ENCODE measurements around the gene JDP2.
A peak's percentile ranks its signal among the peaks of the same experiment; 100 is the strongest.
"Not testable (repeated sequence)": the region's sequence is repeated elsewhere in the genome, so short reads cannot be mapped to it uniquely, and the experiment has no call there.

Gene JDP2, protein sequence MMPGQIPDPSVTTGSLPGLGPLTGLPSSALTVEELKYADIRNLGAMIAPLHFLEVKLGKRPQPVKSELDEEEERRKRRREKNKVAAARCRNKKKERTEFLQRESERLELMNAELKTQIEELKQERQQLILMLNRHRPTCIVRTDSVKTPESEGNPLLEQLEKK

DNA sequence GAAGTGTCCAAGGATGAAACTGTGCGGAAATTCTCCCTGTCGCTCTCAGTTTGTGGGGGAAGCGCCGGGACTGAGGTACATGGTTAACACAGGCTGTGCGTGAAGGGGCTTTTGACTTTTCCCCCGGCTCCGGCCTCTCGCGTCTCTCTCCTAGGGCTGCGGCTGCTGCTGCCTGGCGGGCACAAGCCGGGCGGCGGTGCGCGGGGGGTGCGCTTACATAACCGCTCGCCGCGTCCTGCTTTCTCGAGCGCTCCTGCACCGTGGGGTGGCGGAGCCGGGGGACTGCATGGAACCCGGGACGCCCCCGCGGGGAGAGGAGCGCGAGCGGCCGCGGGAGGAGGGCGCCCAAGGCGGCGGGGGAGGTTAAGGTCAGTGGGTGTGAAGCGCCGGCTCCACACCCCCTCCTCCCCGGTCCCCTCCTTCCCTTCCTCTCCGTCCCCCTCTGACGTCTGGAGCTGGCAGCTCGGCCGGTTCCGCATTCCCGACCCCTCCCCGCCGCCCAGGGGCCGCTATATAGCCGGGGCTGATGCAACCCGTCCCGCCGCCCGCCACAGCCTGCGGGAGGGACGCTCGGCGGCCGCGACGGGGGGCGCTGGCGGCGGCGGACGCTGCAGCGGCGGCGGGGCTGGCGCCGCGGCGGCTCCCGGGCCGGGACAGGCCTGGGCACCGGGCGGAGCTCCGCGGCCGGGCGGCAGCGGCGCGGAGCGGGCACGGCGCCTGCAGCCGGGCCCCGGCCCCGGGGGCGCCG lies at the start of gene JDP2:
Gene JDP2, plus strand, starts transcription at position 541 of the 748 bp plus-strand sequence. CDS start 9,899 bp downstream, outside the sequence.
- peak; percentile 14 for DNase-seq

DNA sequence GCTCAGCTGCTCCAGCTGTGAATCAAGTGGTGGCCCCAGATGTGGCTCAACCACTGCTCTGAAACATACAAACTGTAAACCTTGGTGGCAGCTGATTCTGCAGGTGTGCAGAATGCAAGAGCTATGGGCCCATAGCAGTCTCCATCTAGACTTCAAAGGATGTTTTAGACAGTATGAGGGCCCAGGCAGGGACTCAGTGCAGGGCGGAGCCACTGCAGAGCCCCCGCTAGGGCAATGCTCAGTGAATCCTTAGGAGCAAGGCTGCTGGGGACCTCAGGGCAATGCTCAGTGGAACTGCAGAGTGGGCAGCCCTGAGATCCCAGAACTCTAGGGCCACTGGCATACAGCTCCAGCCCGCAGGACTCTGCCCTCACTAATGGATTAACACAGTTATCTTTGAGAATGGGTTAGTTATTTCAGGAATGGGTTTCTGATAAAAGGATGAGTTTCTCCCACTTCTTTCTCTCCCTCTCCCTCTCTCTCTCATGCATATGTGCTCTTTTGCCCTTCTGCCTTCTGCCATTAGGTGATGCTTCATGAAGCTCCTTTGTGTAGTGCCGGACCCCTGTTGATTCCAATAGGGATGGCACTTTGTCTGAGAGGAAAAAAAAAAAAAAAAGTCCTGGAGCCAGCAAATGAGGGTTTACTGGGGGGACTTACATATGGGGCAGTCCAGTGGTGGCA lies 48.4 kb upstream of the JDP2 start:
- DNase-seq = no peak

DNA sequence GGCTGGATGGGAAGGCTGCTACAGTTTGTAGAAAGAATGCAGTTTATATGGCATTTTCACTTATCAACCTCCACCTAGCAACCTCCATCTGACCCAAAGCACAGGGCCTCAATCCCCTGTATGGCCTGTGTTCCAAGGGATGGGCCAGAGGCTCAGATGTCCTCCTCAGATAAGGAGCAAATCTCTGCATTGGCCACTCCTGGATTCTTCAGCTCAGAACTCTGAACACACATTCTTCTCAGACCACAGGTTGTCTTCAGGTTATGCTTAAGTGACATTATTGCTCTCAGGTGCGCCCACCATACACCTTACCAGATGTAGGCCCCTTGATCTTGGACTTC lies 47.9 kb upstream of the JDP2 start:
- DNase-seq = no peak

DNA sequence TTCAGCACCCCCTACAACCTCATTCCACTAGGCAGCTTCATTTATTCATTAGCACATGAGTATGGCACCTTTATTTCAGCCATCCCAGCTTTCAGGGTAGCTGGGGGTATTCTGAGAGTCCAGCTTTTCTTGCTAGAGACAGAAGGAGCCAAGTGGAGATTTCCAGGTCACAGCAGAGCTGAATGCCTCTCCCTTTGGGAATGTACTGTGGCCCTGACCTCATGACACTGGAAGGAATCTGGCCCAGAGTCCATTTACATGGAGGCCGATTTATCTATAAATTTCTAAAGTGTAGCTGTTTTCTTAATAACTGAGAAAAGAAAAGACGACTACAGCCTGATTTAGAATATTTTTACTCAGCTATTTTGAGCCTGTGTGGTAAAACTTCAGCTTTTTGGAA lies 47.2 kb upstream of the JDP2 start:
- no peak for DNase-seq

DNA sequence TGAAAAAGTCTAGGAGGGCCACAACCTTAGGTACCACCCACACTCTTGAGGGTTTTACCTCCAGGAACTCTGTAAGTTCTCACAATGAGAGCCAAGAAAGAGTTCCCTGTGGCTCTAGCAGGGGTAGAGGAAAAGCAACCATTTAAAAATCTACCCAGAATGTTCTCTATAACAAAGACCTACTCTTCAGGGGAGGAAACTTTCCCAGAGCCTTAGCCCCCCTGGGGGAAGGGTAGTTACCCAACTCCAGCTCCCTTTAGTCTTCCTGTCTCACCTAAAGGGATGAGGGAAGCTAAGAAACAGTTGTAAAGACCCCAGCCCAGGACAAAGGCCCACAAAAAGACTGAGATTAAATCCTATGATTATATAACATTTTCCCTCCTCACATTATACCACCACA lies 46.2 kb upstream of the JDP2 start:
- DNase-seq = no peak

DNA sequence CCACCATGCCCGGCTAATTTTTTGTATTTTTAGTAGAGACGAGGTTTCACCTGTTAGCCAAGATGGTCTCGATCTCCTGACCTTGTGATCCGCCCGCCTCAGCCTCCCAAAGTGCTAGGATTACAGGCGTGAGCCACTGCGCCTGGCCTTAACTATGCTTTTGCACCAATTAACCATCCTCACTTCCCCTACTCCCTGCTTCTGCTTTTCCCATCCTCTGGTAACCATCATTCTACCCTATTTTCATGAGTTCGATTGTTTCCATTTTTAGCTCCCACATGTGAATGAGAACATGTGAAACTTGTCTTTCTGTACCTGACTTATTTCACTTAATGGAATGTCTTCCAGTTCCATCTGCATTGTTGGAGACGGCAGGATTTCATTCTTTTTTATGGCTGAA lies 44.6 kb upstream of the JDP2 start:
- DNase-seq = not testable (repeated sequence)

DNA sequence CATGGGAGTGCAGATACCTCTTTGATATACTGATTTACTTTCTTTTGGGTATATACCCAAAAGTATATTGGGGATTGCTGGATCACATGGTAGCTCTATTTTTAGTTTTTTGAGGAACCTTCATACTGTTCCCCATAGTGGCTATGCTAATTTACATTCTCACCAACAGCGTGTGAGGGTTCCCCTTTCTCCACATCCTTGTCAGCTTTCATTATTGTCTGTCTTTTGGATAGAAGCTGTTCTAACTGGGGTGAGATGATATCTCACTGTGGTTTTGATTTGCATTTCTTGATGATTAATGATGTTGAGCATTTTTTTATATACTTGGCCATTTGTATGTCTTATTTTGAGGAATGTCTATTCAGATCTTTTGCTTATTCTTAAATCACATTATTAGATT lies 44.1 kb upstream of the JDP2 start:
- DNase-seq = no peak

DNA sequence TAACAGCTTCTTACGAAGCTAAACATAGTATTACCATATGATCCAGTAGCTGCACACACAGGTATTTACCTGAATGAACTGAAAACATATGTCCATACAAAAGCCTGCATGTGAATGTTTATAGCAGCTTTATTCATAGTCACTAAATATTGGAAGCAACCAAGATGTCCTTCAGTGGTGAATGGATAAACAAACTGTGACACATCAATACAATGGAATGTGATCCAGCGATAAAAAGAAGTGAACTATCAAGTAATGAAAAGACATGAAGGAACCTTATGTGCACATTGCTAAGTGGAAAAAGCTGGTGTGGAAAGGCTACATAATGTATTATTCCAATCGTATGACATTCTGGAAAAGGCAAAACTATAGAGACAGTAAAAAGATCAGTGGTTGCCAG lies 38.1 kb upstream of the JDP2 start:
- DNase-seq = no peak

DNA sequence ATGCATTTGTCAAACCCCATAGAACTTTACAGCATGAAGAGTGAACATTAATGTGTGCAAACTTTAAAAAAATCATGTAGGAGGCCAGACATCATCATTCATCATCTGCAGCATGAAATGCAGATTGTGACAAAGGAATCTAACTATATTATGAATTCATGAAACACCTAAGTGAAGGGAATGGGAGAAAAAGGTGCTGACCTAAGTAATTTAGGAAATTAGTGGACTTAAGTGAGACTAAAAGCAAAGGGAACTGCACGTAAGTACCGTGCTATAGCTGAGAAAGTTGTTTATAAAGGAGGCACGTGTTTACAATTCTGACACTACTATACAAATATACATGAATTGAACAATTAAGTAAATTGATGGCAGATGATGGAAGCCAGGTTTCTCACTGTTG lies 37.6 kb upstream of the JDP2 start:
- no peak for DNase-seq

DNA sequence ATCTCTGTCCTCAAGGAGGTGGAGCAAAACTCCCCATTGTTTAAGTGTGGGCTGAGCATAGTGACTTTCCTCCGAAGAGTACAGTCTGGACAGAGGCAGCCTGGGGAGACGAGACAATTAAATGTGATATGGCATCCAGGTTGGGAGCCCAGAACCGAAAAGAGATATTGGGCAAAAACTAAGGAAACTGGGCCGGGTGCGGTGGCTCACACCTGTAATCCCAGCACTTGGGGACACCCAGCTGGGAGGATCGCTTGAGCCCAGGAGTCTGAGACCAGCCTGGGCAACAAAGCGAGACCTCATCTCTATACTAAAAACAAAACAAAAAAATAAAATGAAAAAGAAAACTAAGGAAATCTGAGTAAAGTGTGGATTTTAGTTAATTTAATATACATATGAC lies 35.9 kb upstream of the JDP2 start:
- no peak for DNase-seq

DNA sequence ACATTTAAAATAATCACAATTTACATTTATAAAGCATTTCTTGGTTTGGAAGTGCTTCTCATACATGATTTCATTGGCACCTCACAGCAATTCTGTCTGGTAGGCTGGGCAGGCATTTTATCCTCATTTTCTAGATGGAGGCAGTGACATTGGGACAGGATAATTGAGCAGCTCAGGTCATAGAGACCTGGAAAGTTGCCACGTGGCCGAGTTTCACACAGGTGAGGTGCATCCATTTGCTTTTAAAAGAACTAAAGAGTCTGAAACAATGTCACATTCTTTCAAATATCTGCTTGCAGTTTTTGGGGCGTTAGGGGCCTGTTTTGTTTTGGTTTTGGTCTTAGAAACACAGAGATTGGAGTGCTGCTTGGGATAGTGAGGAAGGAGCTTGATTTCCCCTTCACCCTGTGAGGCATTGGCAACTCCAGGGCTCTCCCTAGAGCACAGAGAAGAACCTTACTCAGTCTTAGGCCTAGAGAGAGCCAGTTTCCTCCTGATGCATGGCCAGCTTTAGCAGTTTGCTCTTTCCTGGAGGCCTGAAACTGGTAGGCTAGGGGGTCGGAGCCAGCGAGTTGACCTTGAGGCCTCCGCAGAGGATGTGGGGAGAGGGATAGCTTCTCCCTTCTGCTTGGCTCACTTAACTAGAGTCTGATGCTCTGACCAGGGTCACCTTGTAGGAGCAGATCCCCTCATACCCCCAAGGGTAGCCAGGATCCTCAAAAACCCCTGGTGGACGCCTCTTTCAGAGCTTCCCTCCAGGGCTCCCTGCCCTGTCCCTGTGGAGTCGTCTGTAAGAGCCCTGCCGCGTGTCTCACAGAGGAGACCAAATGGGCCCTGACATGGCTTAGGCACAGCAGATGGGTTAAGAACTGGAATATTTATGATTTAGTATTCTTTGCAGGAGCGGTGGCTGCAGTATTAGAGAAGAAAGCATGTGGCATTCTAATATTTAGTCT lies 34.9 kb upstream of the JDP2 start:
- DNase-seq = no peak

DNA sequence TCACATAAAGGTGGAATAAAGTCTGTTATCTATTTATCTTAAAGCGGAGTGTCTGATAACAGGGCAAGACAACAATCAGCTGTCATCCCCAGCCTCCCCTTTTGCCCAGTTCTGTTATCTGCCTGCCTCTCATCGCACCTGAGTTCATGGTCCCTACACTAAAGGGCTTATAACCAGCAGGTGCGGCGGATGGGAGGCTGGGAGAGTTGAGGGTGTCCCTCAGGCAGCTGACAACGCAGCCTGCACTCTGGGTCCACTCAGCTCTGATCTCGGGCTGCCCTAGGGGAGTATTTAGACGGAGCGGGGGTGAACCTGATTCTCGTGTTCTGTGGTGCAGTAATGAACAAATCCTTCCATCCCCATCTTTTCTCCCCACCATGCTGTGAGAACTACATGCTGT lies 34.0 kb upstream of the JDP2 start:
- DNase-seq = no peak

DNA sequence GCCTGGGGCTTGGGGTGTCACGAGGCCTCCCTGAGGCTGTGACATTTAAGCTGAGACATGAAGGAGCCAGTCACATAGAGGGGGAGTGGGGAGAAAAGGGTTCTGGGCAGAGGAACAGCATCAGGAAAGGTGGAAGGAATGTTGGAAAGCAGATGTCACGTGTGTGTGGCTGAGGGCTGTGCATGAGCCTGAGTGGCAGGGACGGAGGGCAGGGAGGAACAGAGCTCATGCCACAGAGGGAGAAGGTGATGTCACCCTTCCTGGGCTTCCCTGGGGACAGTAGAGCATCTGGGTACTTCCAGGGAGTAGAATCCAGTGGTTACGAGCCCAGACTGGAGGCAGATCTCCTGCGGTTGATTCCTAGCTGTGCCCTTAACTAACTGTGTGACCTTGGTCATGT lies 32.0 kb upstream of the JDP2 start:
- DNase-seq = no peak

DNA sequence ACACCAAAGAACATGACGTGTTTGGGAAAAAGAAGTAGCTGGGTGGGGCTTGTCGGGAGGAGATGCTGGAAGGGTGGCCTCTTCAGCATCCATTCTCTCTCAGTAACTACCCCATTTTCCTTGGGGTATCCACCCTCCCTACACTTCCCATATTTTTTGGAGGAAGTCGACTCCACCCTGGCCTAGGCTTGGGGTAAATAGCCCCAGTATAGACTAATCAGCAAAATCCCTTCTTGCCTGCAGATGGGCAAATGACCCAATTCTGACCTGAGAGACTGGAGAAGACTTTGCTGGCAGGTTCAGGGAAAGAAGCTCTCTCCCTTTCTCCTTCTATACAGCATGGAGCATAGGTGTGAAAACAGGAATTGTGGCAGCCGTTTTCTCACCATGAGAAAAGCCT lies 28.5 kb upstream of the JDP2 start:
- DNase-seq = no peak

DNA sequence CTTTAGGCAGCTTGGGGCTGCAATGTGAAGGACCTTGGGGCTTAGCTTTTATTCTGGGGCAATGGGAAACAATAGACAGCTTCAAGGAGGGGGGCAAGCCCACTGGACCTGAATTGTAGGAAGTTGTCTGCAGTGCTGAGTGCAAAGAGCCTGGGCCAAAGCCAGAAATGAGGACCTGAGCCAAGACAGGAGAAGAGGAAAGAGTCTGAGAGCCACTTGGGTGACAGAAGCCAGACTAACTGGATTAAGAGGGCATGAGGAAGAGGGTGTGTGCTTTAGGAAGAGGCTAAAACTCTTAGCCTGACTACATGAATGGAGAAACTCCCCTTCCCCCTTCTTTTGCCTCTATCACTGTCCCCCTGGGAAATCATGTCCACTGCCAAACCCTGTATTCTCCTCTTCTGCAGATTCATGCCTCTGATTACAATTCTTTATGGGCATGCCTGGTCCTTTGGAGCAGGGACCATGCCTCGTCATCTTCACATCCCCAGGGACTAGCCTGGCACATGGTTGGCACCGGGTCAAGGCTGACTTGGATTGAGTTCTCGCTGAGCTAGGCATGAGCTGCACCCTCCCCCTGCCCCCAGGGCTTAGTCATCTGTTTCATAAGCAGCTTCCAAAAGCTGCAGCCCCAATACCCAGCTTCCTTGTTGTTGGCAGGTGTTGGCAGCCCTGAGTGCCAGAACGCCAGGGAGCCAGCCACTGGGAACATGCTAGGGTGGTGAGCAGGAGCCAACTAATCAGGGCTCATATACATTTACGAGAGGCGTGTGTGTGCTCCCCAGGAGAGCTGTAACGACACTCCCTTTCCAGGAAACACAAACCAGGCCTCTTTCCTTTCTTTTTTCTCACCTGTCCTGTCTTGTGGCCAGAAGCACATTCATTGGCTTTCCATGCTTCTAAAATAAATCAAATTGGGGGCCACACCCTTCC lies 27.7 kb upstream of the JDP2 start:
- DNase-seq = no peak

DNA sequence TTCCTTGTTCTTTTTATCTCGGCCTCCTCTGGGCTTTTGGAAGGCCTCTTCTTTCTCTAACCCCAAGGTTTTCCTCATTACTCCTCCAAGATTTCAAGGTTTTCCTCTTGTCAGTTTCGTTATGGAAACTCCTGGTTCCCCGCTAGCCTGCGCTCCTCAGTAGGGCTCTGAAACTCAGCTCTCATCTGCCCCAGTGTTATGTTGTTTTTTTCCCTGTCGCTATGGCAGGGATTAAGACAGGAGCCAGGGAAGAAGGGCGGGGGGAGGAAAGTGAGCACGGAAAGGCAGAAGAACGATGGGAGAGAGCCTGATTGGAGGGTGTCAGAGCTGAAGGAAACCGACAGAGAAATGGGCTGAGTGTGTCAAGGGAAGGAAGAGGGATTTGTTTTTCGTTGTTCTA lies 26.5 kb upstream of the JDP2 start:
- DNase-seq = no peak

DNA sequence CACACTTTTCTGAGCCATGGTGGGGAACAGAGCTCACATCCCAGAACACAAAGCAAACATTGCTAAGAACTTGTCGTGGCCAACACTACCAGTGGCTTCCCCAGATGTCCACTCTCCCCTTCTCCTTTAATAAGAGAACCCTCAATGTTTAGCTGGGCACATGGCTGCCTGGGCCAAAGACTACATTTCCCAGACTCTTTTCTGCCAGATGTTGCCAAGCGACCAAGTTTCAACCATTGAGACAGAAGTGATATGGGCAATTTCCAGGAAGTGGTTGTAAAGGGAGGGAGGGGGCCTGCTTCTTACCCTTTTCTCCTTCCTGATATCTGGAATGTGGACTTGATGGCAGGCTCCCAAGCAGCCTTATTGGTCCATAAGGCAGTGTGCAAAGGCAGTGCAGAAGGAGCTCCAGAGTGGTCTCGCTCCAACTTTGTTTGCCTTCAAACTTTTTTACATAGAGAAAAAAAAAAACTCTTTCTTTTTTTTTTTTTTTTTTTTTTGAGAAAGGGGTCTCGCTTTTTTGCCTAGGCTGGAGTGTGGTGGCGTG lies 24.9 kb upstream of the JDP2 start:
- no peak for DNase-seq

DNA sequence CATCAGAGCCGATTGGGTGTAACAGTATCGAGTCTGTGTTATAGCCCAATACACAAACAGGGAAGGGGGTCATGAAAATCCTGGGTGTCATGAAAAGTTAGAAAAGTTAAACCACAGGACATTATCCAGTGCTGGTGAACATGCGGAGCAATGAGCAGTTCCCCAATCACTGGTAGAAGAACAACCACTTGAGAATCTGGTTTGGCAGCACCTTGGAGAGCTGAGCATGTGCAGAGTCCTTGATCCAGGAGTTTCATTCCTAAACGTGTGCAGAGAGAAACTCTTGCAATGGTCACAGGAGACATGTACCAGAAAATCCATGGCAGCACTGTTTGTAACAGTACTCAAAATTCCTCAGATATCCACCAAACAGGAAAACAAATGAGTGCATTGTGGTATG lies 23.0 kb upstream of the JDP2 start:
- DNase-seq = no peak

DNA sequence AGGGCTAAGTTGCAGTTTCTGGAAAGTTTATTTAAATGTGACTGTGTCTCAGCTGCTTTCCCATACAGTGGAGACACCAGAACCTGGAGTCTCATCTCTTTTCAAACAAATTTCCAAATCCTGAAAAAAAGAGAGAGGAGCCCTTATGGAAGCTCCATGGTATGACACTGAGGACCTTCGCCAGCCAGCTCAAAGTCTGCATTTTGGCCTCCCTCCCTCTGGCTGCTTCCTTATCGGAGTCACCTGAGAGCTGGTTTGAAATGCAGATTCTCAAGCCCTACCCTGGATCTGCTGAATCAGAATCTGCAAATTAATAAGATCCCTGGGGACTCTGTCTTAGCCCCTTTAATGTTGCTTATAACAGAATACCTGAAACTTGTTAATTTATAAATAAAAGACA lies 21.7 kb upstream of the JDP2 start:
- no peak for DNase-seq

DNA sequence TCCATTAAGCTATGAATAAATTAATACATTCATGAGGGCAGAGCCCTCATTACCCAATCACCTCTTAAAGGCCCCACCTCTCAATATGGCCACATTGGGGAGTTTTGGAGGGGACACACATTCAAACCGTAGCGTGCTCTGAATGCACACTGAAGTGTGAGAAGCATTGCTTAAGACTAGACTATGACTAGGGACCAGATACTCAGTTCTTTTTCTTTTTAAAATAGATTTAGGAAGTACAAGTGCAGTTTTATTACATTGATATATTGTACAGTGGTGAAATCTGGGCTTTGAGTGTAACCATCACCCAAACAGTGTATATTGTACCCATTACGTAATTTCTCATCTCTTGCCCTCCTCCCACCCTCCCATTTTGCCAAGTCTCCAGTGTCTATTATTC lies 21.0 kb upstream of the JDP2 start:
- no peak for DNase-seq

DNA sequence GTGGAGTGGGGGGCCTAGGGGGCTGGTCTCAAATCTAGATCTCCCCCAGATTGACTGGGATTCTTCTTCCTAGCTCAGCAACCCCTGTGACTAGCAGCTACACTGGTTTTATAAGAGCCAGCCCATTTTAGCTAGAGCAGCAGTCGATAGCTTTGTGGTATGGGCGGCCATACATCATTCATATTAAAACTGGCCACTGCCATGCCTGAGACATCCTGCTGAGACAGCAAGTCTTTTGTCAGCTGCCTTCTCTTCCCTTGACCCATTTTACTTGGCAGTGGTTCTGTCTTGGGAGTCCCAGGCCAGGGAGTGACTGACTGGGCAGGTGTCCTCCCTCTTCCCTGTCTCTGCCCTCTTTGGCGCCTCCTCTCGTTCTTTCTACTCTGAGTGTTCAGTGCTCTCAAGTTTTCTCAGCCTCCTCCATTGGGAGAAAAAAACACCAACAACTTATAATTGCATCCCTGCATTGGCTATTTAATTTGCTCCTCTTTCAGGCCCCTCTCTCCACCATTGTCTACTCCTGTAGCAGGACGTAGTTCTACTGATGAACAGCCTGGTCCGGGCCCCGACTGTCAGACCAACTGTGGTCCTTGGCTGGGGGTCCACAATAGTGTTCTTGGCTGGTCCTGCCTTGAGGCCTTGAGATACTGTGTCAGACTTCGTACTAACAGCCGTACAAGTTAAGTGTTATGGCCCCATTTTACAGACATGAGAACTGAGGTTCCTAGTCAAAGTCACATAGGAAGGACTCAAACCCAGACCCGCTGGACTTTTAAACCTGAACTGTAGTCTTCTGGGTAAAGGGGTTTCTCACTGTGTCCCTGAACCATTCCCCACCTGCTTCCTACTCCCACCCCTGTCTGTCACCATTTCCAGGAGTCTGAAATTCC lies 18.3 kb upstream of the JDP2 start:
- DNase-seq = no peak

All from stimulated activated naive CD4-positive, alpha-beta T cell treated with Interleukin-2 at 50 U/mL for 16 hours (primary cell).